ENCODE data around the gene CXCL10. TPM values are rescaled to one million over a fixed set of nuclear protein-coding genes. Genes with fewer than 3 reads are reported as not detected.

CXCL10 gene
- total RNA-seq, 3 donors from 2014 or later, result 1.4 to 2.2 (median 2.1) TPM

DNA sequence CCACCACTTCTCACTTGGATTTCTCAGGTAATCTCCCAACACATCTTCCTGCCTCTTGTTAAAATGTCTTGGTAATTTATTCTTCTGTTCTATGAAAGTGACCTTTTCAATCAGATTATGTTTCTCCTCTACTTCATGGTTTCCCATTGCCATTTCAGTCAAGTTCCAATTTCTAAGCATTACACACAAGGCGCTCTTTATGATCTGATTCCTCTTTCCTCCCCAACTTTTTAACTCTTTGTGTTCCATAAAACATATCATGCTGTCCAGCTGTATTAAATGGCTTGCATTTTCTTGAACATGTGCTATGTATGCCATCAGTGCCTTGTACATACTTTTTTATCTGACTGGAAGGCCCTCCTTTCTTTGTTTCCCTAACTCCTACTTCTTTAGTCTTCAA is 38.1 kb upstream of the CXCL10 start:
- no peak for DNase-seq
- Histone ChIP-seq H3K4me1 (ENCODE audit: low read depth) (no peaks in the 10 kb centered on the region), H3K36me3 (ENCODE audit: low read depth) (no peaks in the 10 kb centered on the region), H3K9me3 (no peaks in the 10 kb centered on the region), H3K4me3 (no peak overlapping the region)
- no peak for ATAC-seq
- intact Hi-C loops (cut with DNase I, micrococcal nuclease), result loop anchor here in 1 of 2 donors (10.0 kb wide), 1 partner anchor 167 kb away; no protein-coding TSS in a partner anchor
- TF ChIP-seq, protein P1, sequence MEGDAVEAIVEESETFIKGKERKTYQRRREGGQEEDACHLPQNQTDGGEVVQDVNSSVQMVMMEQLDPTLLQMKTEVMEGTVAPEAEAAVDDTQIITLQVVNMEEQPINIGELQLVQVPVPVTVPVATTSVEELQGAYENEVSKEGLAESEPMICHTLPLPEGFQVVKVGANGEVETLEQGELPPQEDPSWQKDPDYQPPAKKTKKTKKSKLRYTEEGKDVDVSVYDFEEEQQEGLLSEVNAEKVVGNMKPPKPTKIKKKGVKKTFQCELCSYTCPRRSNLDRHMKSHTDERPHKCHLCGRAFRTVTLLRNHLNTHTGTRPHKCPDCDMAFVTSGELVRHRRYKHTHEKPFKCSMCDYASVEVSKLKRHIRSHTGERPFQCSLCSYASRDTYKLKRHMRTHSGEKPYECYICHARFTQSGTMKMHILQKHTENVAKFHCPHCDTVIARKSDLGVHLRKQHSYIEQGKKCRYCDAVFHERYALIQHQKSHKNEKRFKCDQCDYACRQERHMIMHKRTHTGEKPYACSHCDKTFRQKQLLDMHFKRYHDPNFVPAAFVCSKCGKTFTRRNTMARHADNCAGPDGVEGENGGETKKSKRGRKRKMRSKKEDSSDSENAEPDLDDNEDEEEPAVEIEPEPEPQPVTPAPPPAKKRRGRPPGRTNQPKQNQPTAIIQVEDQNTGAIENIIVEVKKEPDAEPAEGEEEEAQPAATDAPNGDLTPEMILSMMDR (IDR thresholded peaks at IDR 0.05), result no peak

DNA sequence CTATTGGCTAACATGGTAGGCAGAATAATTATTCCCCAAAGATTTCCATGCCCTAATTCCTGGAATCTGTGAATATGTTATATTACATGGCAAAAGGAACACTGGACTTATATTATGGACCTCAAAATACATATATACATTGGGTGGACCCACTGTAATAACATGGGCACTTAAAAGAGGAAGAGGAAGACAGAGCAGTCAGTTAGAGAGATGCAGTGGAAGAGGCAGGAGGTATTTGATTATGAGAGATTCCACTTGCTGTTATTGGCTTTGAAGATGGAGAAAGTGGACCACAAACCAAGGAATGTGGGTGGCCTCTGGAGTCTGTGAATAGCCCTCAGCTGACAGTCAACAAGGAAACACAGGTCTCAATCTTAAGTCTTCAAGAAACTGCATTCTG is 37.2 kb upstream of the CXCL10 start:
- TF ChIP-seq, protein P1 (IDR thresholded peaks at IDR 0.05), result no peak
- no peaks in the 10 kb centered on the region for H3K36me3 ChIP-seq (ENCODE audit: low read depth)
- no peaks in the 10 kb centered on the region for H3K9me3 ChIP-seq
- no peak for ATAC-seq
- intact Hi-C loops (cut with DNase I, micrococcal nuclease), result loop anchor here in 1 of 2 donors (10.0 kb wide), 1 partner anchor 166 kb away; no protein-coding TSS in a partner anchor
- no peak for DNase-seq
- H3K4me3 ChIP-seq, result no peak overlapping the region
- no peaks in the 10 kb centered on the region for H3K4me1 ChIP-seq (ENCODE audit: low read depth)

DNA sequence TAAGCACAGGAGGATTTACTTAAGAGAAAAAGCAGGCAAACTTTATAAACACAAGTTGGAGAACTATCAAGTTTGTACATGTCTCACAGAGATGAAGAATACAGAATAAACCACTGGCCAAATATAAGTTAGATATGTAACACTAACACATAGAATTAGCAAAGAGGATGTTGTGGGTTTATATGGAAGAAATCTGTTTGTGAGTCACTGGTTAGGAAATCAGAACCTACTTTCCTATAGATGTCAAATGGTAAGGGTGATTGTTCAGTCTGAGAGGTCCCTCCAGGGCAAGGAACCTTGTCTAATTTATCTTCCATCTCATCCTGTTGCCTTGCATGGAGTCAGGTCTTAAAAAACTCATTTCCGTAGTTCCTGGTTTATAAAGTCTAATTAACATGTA is 36.5 kb upstream of the CXCL10 start:
- Histone ChIP-seq H3K4me1 (ENCODE audit: low read depth) (peaks cover under 1% of the 10 kb centered on the region), H3K36me3 (ENCODE audit: low read depth) (no peaks in the 10 kb centered on the region), H3K9me3 (no peaks in the 10 kb centered on the region), H3K4me3 (no peak overlapping the region)
- intact Hi-C loops (cut with DNase I, micrococcal nuclease), result loop anchor here in 1 of 2 donors (10.0 kb wide), 1 partner anchor 165 kb away; no protein-coding TSS in a partner anchor
- DNase-seq (no peak), ATAC-seq (no peak)
- TF ChIP-seq, protein P1 (IDR thresholded peaks at IDR 0.05), result no peak

DNA sequence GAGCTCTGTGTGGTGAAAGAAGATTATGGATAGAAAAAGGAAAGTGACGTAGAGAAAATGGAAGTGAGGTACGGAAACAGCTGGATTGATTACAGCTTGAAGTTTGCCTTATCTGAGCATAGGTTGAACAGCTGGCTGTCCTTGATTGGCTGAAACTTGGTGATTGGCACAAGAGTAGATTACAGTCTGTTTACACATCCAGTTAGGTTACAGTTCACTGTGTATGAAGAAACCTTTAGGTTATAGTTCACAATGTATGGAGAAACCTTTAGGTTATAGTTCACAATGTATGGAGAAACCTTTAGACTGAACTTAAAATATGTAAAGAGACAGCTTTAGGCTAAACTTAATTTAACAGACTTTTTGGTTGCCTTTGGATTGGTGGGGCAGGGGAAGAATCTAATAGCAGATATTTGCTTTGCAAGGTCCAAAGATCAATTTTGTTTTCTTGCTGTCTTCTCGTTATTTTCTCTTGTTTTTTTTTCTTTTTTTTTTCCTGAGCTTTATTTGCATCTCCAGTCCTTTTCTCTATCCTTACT is 35.7 kb upstream of the CXCL10 start:
- TF ChIP-seq, protein P1 (IDR thresholded peaks at IDR 0.05), result no peak
- Histone ChIP-seq H3K36me3 (ENCODE audit: low read depth) (no peaks in the 10 kb centered on the region), H3K4me3 (no peak overlapping the region), H3K9me3 (no peaks in the 10 kb centered on the region), H3K4me1 (ENCODE audit: low read depth) (peaks cover 3% of the 10 kb centered on the region)
- peak in 1 of 3 donors; percentile 41 for DNase-seq
- intact Hi-C loops (cut with DNase I, micrococcal nuclease), result no loop called here
- ATAC-seq, result peak; percentile 85

DNA sequence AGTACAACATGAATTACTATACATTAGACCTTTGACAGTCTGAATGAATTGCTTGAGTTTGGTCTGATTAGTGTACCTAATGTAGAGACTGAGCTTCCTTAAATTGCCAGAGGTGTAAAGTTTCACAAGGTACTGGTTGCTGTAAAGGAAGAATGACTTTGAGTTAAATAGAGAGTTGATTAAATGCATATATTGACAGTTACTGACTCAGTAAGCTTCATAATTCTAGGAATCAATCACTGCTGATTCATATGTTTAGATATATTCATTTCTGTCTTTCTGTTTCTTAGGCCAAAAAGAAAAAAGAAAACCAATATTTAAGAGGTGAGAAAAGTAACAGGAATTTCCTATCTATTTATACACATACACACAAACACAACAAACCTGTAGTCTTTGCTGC is 35.0 kb upstream of the CXCL10 start:
- TF ChIP-seq, protein P1 (IDR thresholded peaks at IDR 0.05), result no peak
- Histone ChIP-seq H3K36me3 (ENCODE audit: low read depth) (no peaks in the 10 kb centered on the region), H3K4me1 (ENCODE audit: low read depth) (peaks cover 3% of the 10 kb centered on the region), H3K9me3 (no peaks in the 10 kb centered on the region), H3K4me3 (no peak overlapping the region)
- DNase-seq, result no peak
- intact Hi-C loops (cut with DNase I, micrococcal nuclease), result no loop called here
- ATAC-seq, result no peak

DNA sequence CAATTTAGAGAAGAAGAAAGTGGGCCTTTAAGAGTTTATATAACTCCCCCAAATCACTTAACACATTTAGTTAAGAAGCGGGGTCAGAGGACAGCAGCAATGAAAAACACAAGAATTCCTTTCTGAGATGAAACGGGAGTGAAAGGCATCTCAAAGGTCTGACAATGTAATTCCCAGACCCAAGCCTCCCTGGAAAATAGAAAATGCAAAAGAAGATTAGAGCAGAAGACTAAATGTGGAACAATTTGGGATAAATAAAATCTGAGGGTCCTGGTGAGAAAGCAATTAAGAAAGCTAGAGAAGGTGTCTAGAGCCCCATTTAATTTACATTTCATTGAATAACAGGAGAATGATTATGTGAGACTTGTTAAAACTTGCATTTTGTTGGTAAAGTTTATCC is 32.1 kb upstream of the CXCL10 start:
- H3K36me3 ChIP-seq (ENCODE audit: low read depth), result no peaks in the 10 kb centered on the region
- DNase-seq (no peak), ATAC-seq (no peak)
- TF ChIP-seq, protein P1 (IDR thresholded peaks at IDR 0.05), result no peak
- peaks cover 3% of the 10 kb centered on the region for H3K4me1 ChIP-seq (ENCODE audit: low read depth)
- H3K4me3 ChIP-seq, result no peak overlapping the region
- intact Hi-C loops (cut with DNase I, micrococcal nuclease), result no loop called here
- no peaks in the 10 kb centered on the region for H3K9me3 ChIP-seq
